Skeletal muscle satellite cell (primary cell): ENCODE data around the gene RND2.

ENCODE experiments used
- H3K27me3 ChIP-seq: 2 replicates; pipeline ENCODE4 v1.7.0; 2013; ENCODE audit warnings: low read length; ENCODE audit not compliant: control insufficient read depth, insufficient read depth
- H3K36me3 ChIP-seq: 2 replicates; pipeline ENCODE4 v1.7.0; 2013; ENCODE audit warnings: mild to moderate bottlenecking, control low read depth, low read length; ENCODE audit not compliant: insufficient read depth
- H3K4me1 ChIP-seq: 2 replicates; pipeline ENCODE4 v1.7.0; 2013; ENCODE audit warnings: low read length; ENCODE audit not compliant: control insufficient read depth, insufficient read depth
- H3K4me2 ChIP-seq: 2 replicates; pipeline ENCODE4 v1.7.0; 2013; ENCODE audit warnings: mild to moderate bottlenecking, low read length
- H3K4me3 ChIP-seq: 2 replicates; pipeline ENCODE4 v1.7.0; 2013; ENCODE audit warnings: low read length
- H3K9ac ChIP-seq: 2 replicates; pipeline ENCODE4 v1.7.0; 2013; ENCODE audit warnings: mild to moderate bottlenecking, low read depth, low read length, moderate library complexity
- H3K9me3 ChIP-seq: replicated peaks from 2 replicates; pipeline ENCODE4 v1.7.0; 2013; ENCODE audit warnings: mild to moderate bottlenecking, control low read depth, low read length

The RND2 gene

GRCh38 chr17:43068570-43069367, 43.7 kb downstream of the RND2 start:
- Histone ChIP-seq H3K4me2 (no peak overlapping the region), H3K36me3 (peaks cover 6% of the 10 kb centered on the region), H3K4me3 (no peak overlapping the region), H3K9me3 (no peaks in the 10 kb centered on the region), H3K9ac (no peak overlapping the region), H3K4me1 (no peaks in the 10 kb centered on the region), H3K27me3 (no peaks in the 10 kb centered on the region)

- Histone ChIP-seq H3K4me3 (no peak overlapping the region), H3K27me3 (no peaks in the 10 kb centered on the region), H3K4me1 (no peaks in the 10 kb centered on the region), H3K9ac (no peak overlapping the region), H3K4me2 (no peak overlapping the region), H3K9me3 (no peaks in the 10 kb centered on the region), H3K36me3 (peaks cover 6% of the 10 kb centered on the region)
These were observed 44.4 kb downstream of the RND2 start for GRCh38 chr17:43069368-43069898.

GRCh38 chr17:43070257-43070656, 45.2 kb downstream of the RND2 start:
- H3K27me3 ChIP-seq, result no peaks in the 10 kb centered on the region
- no peaks in the 10 kb centered on the region for H3K4me1 ChIP-seq
- no peak overlapping the region for H3K4me3 ChIP-seq
- no peak overlapping the region for H3K9ac ChIP-seq
- H3K9me3 ChIP-seq, result no peaks in the 10 kb centered on the region
- H3K36me3 ChIP-seq, result peaks cover 6% of the 10 kb centered on the region
- H3K4me2 ChIP-seq, result no peak overlapping the region

GRCh38 chr17:43070872-43071271, 45.8 kb downstream of the RND2 start:
- Histone ChIP-seq H3K9ac (no peak overlapping the region), H3K4me2 (no peak overlapping the region), H3K4me1 (no peaks in the 10 kb centered on the region), H3K36me3 (peaks cover 6% of the 10 kb centered on the region), H3K9me3 (no peaks in the 10 kb centered on the region), H3K4me3 (no peak overlapping the region), H3K27me3 (no peaks in the 10 kb centered on the region)

GRCh38 chr17:43074869-43075268, 49.8 kb downstream of the RND2 start:
- Histone ChIP-seq H3K4me2 (no peak overlapping the region), H3K27me3 (no peaks in the 10 kb centered on the region), H3K4me1 (no peaks in the 10 kb centered on the region), H3K4me3 (no peak overlapping the region), H3K36me3 (peaks cover 3% of the 10 kb centered on the region), H3K9me3 (no peaks in the 10 kb centered on the region), H3K9ac (no peak overlapping the region)

- no peaks in the 10 kb centered on the region for H3K9me3 ChIP-seq
- no peak overlapping the region for H3K9ac ChIP-seq
- no peak overlapping the region for H3K4me2 ChIP-seq
- H3K4me1 ChIP-seq, result peaks cover 6% of the 10 kb centered on the region
- peaks cover 5% of the 10 kb centered on the region for H3K36me3 ChIP-seq
- H3K27me3 ChIP-seq, result no peaks in the 10 kb centered on the region
- no peak overlapping the region for H3K4me3 ChIP-seq
These were observed 54.7 kb downstream of the RND2 start for GRCh38 chr17:43079641-43080302.
